ENCODE data around the gene RHBG. TPM values are rescaled to one million over a fixed set of nuclear protein-coding genes. Genes with fewer than 3 reads are reported as not detected.

The RHBG gene
- total RNA-seq, 1 donor from 2014 or later = not detected

GRCh38 chr1:156428746-156429288 lies 59.8 kb downstream of the RHBG start:
- DNase-seq = no peak

- no peak for DNase-seq
These were observed 60.5 kb downstream of the RHBG start for GRCh38 chr1:156429313-156430060.

- DNase-seq = no peak
These were observed 61.3 kb downstream of the RHBG start for GRCh38 chr1:156430303-156430702.

GRCh38 chr1:156430866-156431265 lies 61.9 kb downstream of the RHBG start:
- no peak for DNase-seq

GRCh38 chr1:156431366-156431765 lies 62.4 kb downstream of the RHBG start:
- DNase-seq = no peak

- DNase-seq = no peak
These were observed 63.0 kb downstream of the RHBG start for GRCh38 chr1:156431769-156432668.

GRCh38 chr1:156432669-156433018 lies 63.6 kb downstream of the RHBG start:
- no peak for DNase-seq

GRCh38 chr1:156433032-156433431 lies 64.0 kb downstream of the RHBG start:
- DNase-seq = no peak

GRCh38 chr1:156433602-156434001 lies 64.6 kb downstream of the RHBG start:
- DNase-seq = no peak

Other genes starting within 250 kb of the RHBG start
- 0.68 and 0.74 TPM in 2 replicates for gene SEMA4A, start 215.6 kb upstream of the RHBG start, total RNA-seq
- 9.0 and 15.9 TPM in 2 replicates for gene SLC25A44, start 175.1 kb upstream of the RHBG start, total RNA-seq
- gene PMF1, start 156.2 kb upstream of the RHBG start, total RNA-seq = 64.2 and 66.4 TPM in 2 replicates
- gene BGLAP, start 127.0 kb upstream of the RHBG start, total RNA-seq = 0.19 TPM in 1 of 2 replicates, not detected in the other
- 0.19 and 0.68 TPM in 2 replicates for gene PAQR6, start 121.2 kb upstream of the RHBG start, total RNA-seq
- 74.2 and 89.6 TPM in 2 replicates for gene SMG5, start 86.4 kb upstream of the RHBG start, total RNA-seq
- 1.2 and 1.7 TPM in 2 replicates for gene TMEM79, start 84.9 kb upstream of the RHBG start, total RNA-seq
- 48.3 and 50.4 TPM in 2 replicates for gene GLMP, start 73.5 kb upstream of the RHBG start, total RNA-seq
- gene VHLL, start 69.9 kb upstream of the RHBG start, total RNA-seq = not detected in 2 replicates
- 552 and 641 TPM in 2 replicates for gene CCT3, start 30.9 kb upstream of the RHBG start, total RNA-seq
- gene TSACC, start 30.7 kb upstream of the RHBG start, total RNA-seq = not detected in 2 replicates
- 10.7 and 11.6 TPM in 2 replicates for gene MEF2D, start 131.6 kb downstream of the RHBG start, total RNA-seq
- gene IQGAP3, start 203.4 kb downstream of the RHBG start, total RNA-seq = 7.3 and 37.9 TPM in 2 replicates
- not detected in 2 replicates for gene TTC24, start 210.5 kb downstream of the RHBG start, total RNA-seq
- 77.6 and 95.1 TPM in 2 replicates for gene NAXE, start 222.6 kb downstream of the RHBG start, total RNA-seq
- 16.7 and 28.2 TPM in 2 replicates for gene GPATCH4, start 232.3 kb downstream of the RHBG start, total RNA-seq